Activated CD4-positive, alpha-beta T cell treated with anti-CD3 and anti-CD28 coated beads for 1 hour (primary cell): ENCODE results near the gene GPATCH8.

ENCODE experiments used
- DNase-seq: peaks from one replicate; pipeline ENCODE4 v3.0.0-alpha.2; 2020

The GPATCH8 gene

DNA sequence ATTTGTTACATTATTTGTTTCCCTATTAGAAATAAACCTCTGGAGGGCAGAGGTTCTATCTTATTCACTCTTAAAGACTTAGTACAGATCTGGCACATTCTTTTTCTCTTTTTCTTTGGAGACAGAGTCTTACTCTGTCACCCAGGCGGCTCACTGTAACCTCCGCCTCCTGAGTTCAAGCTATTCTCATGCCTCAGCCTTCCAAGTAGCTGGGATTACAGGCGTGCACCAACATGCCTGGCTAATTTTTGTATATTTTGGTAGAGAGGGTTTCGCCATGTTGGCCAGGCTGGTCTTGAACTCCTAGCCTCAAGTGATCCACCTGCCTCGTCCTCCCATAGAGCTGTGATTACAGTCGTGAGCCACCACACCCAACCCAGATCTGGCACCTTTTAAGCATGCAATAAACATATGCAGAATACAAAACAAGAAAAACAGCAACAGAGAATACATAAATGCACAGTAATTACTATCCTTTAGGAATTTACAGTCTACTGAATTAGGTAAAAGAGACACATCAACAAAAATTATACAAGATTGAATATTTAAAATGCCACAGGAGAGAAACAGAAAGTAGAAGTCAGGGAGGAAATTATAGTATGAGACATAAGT is 52.1 kb downstream of the GPATCH8 start:
- DNase-seq, result no peak

DNA sequence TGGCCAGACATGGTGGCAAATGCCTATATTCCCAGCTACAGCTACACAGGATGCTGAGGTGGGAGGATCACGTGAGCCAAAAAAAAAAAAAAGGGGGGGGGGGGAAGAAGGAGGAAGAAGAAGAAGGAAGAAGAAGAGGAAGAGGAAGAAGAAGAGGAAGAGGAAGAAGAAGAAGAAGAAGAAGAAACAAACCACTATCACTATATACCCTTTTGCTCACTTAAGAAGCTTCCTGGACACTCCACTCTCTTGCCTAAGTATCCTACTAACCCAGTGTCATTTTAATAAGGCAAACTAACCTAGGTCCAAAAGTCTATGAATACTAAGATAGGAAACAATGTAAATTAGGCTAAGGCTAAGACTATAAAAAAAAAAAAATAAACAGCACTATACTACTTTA is 54.8 kb downstream of the GPATCH8 start:
- DNase-seq, result no peak

DNA sequence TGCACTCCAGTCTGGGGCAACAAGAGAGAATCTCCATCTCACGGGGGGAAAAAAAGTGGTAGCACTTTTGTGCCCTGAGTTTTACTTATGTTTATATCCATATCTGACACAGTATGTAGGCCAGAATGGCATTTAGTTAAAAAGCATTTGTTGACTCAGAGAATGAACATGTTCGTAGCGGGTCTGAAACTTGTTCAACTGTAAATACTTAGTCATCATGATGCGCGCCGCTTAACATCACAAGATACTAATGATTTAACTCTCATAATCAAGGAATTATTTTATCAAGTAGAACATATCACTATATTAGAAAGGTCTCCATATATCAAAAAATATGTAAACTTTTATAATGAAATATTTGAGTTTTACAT is 58.5 kb downstream of the GPATCH8 start:
- no peak for DNase-seq

DNA sequence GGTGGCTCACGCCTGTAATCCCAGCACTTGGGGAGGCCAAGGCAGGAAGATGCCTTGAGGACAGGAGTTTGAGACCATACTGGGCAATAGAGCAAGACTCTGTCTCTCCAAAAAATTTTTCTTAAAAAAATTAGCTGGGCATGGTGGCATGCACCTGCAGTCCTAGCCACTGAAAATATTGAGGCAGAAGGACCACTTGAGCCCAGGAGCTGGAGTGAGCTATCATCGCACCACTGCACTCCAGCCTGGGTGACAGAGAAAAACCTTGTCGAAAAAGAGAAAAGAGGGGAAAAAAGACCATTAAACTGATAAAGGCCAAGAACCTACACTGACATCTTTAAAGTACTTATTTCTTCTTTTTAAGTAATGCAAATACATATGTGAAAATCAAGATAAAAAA is 60.4 kb downstream of the GPATCH8 start:
- no peak for DNase-seq

DNA sequence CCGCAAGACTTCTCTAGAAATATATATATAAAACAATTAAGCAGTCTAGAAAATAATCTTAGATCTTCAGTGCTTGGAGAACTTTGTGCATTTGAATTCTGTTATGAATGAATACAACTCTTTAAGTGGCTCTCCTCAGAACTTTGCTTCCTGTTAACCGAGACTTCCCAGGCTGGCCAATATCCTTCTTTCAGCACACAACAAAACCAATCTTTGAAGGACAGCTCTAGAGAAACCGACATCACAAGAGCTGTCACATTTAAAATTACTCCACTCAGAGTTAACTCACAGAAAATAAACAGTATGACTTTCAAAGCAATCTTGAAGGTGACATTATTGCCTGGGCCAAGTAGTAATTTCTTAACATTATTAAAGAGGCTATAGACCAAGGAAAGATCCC is 64.0 kb downstream of the GPATCH8 start:
- DNase-seq, result no peak

DNA sequence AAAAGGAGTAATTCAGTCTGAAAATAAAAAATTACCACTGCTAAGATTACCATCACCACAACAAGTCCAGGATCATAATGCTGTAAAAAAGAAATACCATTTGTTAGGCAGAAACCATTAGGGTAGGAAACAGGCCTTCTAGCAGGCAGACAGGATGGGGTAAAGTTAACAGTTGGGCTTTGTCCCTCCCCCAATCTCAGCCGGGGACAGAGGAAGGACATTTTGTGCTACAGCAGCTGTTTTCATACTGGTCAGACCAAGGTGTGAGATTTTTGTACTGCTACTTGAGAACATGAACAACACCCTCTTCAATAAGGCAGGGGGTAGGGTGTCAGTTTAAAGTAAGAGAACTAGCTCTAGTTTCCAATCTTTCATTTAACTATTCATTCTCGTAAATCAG is 64.6 kb downstream of the GPATCH8 start:
- DNase-seq, result no peak

DNA sequence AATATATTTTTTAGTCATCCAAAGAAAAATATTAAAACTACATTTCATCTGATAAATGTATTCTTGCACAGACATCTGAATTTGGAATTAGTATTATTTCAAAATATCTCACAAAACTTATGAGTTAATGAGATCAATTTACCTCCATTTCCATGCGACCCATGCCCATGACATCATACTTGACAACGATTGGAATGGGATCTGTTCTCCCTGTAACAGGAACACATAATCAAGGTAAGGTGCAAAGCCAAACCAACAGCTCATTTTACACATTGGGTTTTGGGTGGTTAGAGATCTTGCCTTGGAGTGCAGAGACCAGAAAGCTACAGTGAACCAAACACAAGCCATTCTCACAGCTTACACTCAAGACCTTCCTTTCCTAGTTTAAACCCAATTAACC is 66.9 kb downstream of the GPATCH8 start:
- no peak for DNase-seq

DNA sequence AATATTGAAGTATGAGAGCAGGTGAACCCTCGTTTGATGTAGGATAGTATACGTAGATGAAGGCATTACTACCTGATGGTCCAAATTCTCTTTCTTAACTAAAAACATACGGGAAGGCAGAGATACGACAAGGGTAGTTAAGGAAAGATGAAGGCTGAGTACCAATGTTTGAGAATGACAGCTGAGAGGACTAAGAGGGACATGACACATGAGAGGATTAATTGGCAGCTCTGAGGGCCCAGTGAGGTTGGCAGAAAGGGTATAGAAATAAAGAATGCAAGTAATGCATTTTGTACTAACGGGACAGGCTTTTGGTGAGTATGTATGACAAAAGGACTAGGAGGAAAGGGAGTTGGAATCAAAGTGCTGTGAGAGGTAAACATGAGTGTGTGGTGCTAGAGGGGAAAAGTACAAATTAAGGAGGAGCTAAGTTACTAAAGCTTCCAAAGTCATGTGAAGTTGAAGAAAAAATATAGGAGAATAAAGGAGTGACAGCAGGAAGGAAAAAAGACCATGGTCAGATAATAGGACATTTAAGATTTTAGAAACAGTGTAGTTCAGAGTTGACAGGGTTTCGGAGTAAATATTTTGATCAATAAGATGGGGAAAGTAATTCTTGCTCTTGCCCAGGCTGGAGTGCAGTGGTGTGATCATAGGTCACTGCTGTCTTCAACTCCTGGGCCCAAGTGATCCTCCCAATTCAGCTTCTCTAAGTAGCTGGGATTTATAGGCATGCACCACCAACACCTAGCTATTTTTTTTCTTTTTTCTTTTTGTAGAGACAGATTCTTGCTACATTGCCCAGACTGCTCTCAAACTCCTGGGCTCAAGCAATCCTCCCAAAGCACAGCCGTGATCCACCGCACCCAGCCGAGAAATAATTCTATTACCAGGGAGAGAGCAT is 70.7 kb downstream of the GPATCH8 start:
- DNase-seq, result no peak

DNA sequence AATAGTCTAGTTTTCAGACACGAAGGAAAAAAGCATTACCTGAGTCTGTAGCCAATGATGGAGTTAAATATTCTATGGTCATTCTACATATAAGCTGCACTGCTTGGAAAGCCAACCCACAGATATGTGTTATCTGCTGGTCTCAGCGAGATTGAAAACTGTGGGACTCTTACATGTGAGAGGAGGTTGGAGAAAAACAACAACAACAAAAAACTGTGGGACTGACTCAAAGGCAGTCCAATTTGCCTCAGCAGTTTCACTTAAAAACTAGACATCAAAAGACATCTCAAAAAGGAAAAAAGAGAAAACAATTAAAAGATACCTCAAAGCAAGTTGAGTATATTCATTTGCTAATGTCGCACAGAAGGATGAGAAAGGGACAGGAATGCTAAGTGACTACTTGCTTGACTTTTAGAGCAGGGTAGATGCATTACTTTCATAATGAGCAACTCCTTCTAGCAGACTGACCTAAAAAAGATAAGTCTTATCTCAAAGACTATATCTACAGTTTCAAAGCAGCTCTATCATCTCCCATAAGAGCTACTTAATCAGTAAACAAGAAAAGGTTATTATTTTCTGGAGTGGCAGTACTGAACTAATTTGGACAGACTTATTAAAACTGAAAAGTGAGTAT is 78.3 kb downstream of the GPATCH8 start:
- no peak for DNase-seq

DNA sequence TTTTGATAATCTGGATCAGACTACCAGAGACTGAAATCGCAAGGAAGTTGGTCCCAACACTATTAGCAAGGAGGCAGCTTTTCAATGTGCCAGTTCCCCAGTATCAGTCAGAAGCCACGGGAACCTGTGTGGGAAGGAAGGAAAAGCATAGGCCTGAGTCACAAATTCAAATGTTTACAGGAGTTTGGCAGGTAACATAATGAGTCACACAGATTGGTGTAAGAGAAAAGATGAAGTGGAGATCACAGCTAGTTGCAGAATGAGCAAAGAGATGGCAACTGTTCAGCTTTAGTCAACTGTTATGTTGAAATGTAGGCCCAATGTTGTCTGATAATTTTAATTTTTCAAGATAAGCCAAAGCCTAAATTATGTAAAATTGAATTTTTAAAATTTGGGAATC is 85.7 kb downstream of the GPATCH8 start:
- no peak for DNase-seq

DNA sequence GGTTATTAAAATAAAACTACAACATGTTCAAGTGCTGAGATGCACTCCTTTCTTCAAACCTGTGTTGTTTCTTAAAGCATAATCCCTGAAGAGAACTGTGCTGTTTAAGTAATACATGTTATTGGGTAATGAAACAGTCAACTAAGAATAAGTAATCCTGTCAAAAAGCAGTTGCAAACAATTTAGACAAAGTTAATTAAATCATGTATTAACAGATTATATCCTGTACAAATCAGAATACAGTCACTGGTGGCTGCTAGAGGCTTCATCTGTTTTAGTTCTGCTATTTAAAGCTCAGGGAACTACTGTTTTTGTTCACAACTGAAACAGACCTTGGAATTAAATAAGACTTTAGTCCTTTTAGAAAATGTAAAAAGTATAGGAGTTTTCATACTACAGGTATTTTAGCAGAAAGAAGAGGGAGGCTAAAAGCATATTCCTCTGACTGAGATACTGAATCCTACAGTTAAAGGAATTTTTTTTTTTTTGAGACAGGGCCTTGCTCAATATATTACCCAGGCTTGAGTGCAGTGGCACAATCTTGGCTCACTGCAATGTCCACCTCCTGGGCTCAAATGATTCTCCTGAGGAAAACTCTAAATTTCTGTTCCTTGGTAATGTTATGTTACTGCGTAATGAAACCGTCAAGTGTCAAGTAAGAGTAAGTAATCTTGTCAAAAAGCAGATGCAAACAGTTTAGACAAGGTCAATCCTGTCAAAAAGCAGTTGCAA is 86.5 kb downstream of the GPATCH8 start:
- DNase-seq, result no peak

DNA sequence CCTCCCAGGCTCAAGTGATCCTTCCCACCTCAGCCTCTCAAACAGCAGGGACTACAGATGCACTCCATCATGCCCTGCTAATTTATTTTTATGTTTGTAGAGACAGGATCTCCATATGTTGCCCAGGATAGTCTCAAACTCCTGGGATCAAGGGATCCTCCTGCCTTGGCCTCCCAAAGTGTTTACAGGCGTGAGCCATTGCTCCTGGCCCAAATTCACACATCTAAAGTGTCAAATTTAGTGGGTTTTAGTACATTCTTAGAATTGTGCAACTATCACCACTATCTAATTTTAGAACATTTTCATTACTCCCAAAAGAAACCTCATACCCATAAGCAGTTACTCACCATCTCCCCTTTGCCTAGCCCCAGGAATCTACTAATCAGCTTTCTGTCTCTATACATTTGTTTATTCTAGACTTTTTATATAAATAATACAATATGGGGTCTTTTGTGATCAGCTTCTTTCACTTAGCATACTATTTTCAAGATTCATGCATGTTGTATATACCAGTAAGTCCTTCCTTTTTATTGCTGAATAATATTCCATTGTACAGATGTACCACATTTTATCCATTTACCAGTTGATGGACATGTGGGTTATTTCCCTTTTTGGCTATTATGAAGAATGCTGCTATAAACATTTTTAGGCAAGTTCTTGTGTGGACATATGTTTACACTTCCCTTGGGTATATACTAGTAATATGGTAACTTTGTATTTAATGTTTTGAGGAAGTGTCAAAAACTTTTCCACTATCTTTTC is 88.6 kb downstream of the GPATCH8 start:
- no peak for DNase-seq

DNA sequence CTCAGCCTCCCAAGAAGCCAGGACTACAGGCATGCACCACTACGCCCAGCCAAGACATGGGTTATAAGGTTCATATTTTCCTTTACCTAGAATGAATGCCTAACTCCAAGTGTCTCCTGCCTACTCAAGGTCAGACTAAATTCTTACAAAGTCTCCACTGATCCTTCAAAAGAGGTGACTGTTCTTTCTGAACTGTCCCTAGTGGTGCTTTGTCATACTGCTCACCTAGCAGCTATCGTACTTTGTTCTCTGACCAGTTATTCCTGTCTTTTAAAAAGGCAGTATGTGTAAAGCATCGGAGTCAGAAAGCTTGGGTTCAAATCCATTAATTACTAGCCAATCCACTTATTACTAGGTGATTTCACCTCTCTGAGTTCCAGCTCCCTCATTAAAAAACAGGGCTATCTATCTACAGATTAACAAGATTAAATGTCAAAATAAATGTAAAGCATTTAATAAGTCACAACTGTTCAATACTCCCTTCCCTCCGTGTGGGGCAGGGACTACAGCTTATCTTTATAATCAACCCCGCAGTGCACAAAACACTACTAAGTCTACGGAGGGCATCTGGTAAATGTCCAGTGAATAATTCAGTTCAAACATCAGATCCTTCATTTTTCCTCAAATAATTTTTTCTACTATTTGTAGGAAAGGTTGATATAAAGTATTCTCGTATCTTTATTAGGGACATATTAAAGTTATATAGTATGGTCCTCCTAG is 93.7 kb downstream of the GPATCH8 start:
- no peak for DNase-seq

DNA sequence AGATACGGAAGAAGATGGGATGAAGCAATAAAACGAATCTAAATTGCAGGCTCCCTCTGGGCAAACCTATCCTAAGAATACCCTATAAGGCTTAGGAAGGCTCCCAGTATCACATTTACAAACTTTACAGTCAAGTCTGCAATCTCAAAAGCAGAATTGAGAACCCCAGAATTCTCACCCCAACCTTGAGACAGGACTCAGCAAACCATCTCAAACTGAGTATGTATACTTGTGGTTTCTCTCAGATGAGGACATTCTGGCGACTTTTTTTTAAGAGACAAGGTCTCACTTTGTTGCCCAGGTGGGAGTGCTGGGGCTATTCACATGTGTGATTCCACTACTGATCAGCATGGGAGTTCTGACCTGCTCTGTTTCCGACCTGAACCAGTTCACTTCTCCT is 94.4 kb downstream of the GPATCH8 start:
- no peak for DNase-seq

DNA sequence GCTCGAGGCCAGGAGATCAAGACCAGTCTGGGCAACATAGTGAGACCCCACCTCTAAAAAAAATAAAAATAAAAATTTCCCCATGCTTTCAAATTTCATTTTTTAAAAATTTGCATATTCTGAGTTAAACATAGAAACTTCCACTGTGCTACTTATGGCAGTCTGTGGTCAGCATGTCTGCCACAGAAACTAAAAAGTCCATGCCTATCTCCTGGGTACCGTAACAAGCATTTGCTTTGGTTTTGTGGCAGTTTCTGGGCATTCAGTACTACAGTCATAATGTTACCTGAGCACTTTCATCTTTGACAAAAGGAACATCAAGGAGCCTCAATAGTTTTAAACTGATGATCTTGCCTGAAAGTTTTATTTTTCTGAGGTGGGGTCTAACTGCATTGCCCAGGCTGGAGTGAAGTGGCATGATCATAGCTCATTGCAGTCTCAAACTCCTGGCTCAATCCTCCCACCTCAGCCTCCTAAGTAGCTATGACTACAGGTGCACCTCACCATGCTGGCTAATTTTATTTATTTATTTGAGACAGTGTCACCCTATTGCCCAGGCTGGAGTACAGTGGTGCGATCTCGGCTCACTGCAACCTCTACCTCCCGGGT is 100.5 kb downstream of the GPATCH8 start:
- no peak for DNase-seq

DNA sequence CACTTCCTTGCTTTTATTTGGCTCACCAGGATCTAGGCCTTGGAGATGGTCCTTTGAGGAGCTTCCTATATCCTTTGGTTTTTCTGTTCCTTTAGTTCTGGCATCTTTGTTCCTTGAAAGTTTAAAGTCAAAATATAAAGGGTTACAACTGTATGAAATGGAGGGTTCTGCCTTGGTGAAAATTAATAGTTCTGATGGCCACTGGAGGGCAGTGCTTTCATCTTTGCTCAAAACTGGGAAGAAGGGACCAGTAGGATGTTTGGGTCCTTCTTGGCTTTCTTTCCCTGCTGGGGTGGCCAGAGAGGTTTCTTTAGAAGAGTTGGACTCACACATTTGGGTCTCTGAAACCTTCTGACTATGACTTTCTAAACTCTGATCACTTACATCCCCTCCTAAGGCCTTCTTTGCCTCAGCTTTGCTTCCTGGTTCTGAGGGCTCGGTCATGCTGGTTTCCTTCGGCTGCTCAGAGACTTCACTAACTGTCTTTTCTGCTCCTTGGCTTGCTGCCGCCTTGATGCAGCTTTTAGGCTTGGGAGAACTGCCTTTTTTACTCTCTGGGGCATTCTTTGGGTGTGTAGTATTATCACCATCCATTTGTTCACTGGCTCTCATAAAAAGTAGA is 102.9 kb downstream of the GPATCH8 start:
- DNase-seq, result no peak

DNA sequence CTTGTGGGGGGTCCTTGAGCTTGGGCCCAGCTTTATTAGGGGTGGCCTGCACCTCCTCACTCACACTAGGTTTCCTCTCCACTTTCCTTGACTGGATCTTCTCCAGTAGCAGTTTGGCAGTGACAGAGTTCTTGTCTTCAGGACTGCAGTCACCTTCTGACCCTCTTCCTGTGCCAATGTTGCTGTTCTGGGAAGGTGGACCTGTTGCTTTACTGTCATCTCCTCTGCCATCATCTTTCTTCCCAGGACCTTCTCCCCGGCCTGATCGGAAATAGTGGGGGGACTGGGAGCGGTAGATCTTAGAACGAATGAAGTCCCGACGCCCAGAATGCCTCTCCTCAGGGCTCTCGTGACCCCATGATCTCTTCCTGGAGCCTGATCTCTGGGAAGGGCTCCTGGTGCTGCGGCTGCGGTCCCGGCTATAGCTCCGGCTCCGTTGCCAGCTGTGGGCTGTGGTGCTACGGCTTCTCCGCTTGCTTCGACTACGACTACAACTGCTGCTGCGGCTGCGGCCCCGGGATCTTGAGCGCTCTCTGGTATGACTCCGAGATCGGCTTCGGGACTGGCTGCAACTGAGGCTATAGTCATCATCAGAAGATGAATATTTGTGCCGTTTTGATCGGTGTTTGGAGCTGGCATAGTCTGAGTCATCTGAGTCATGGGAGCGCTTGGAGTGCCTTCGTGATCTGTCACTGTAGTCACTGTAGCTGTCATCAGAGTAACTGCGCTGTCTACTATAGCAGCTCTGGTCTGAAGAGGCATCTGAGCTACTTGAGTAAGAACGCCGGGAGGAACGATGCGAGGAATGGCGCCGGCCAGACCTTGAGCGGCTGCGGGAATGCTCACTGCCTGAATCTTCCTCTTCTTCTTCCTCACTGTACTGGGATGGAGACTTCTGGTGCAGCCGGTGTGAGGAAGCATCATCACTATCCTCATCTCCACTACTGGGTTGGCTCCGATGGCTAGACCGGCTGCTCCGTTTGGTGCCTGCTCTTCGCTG is 104.2 kb downstream of the GPATCH8 start:
- DNase-seq, result no peak

DNA sequence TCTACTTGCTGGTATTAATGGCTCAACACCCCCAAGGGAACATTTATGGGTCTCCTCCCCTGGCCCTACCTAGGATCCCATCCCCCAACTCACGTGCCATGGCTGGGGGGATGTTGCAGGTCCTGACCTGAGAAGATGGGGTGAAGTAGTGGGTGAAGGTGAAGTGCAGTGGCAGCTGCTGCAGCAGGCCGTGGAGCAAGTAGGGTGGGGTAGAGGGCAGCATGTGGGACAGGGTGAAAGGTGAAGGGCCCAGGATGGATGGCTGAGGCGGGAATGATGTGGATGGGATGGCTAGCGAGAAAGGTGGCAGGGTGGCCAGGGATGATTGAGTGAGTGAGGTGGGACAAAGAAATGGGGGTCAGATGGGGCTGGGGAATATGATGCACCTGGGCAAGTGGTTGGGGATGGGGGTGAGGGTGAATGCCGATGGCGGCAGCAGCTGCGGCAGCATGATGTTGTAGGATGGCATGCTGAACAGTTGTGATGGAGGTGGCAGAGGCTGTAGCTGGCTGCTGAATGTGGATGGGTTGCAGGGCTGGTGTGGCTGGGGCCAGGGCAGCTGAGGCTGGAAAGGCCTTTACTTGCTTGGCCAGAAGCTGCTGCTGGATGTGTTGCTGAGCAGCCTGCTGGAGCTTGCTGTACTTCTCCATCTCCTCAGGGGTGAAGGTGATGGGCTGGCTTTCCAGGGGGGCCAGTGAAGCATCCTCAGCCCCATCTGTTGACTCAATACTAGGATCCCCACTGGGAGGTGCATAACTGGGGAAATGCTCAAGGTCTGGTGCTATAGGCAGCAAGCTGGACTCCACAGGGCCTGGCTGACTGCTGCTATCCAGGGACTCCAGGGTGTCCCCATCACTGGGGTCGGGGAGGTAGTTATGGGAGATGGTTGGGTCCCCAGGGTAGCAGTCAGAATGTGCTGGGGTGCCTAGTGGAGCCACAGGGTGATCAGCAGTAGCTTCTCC is 105.4 kb downstream of the GPATCH8 start:
- DNase-seq, result no peak

DNA sequence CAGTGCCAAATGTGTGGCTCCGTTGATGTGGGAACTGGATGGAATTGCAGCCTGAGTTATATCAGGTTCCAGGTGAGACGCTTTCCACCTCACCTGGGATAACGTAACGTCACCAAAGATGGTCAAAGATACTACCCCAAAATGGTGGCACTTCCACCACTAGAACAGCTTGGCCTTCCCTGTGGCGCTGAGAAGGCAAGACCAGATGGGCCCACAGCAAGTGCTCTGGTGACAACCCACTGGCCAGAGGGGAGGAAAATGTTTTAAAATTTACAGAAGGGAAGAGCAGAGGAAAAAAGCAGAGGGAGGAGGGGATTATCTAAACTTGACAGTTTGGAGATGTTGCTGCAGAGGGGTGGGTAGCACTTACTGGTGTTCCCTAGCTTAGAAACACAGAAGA is 106.3 kb downstream of the GPATCH8 start:
- DNase-seq, result no peak
